GM21360 (cell line): ENCODE data around the gene CR1L.
"Not testable (repeated sequence)": the region's sequence is repeated elsewhere in the genome, so short reads cannot be mapped to it uniquely, and the experiment has no call there.

Experiments
- ATAC-seq: cut with Tn5 transposase; IDR thresholded peaks from one replicate; pipeline ENCODE4 v1.9.1; 2021; ENCODE audit warnings: mild to moderate bottlenecking, moderate library complexity; ENCODE audit not compliant: unreplicated experiment

The CR1L gene

DNA sequence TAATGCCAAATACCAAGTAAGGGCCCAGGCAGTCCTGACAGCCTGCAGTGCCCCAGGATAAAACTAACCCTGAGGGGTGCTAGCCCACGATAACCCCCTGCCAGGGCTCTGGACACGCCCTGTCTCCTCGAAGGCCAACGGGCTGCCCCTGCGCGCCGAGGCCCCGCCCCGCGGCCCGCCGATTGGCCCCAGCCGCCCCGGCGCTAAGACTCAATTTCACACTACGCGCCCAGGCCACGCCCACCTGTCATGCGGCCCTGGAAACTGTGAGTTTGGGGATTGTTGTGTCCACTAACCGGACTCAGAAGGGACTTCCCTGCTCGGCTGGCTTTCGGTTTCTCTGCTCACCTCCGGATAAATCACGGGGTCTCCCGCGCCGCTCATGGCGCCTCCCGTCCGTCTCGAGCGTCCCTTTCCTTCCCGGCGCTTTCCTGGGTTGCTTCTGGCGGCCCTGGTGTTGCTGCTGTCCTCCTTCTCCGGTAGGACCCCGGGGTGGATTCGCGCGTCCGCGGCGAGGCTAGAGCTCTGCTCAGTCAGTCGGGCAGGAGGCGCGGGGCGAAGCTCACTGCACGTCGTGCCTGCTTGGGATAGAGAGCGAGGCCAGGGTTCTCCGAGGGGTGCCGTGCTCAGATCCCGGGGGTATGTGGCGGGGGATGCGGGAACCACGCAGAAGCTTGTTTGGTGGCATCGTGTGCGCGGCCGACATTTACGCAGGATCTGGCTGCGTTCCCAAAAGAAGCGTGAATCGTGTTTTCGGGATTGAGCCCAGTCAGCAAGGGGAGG, at the start of gene CR1L:
Gene CR1L (plus strand): TSS at position 282 of the 783 bp plus-strand sequence. CDS start 101 bp downstream, at position 383.
- no peak for ATAC-seq

DNA sequence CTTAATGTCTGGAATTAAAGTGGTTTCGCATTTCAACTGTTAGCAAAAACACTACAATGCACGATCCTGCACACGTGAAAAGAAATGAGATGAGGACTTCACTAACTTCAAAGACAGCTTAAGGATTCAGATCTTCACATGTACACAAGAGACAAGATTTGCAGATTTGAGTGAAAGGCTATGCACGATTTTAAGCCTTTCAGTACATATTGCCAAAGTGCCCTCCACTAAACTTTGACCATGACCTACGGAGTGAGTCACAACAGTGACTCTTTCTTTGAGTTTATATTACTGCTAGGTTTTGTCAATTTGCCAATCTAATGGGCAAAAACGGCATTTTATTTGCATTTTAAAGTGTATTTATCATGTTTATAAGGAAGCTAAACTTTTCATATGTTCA, 41.2 kb upstream of the CR1L start:
- no peak for ATAC-seq

DNA sequence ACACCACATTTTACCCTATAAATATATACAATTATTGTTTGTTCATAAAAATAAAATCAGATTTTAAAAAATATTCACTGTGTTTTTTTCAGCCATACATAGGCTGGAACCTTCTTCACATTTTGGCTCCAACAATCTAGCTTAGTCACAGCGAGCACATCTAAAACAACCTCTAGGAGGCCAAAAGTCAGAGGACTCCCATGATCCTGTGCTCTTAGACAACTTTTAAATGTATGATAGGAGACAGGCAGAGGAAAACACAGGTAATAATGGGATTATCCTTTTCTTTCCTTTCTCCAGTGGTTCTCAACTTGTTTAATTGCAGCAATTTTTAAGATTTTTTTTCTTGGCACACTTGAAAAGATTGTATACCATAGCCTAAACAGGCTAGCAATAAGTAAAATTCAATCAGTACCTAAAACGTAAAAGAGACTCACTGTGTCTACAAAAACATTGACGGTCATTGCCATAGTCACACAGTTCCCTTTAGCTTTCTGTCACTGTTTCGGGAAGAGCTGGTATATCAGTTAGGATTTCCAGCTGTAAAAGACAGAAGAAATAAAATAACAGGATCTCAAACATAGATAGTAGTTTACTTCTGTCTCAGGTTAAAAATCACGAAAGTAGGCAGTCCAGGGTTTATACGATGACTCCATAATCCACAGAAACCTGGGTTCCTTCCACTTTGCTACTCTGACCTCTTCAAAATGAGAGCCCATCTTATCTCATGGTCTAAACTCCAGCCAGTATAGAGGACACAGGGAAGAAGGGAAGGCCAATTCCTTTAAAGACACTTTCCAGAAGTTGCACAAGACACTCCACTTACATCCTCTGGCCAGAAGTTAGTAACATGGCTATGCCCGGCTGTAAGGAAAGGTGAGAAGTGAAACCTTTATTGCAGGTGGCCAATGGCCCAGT, 39.2 kb upstream of the CR1L start:
- ATAC-seq = no peak

DNA sequence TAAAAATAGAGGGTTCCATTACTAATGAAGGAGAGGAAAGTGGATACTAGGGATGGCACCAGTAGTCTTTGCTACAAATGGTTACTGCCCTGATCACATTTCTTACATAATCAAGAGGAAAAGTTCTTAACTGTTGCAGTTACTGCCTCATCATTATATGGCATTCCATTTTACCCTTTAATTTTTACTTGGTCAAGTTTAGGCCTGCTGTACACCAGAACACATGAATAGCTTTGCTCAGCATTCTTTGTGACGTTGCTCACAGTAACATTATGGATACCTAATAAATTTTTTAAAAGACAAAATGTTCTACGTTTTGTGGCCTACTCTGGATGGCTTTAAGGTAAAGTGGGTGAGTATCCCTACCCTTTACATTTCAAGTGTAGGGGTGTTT, 38.6 kb upstream of the CR1L start:
- ATAC-seq = no peak

DNA sequence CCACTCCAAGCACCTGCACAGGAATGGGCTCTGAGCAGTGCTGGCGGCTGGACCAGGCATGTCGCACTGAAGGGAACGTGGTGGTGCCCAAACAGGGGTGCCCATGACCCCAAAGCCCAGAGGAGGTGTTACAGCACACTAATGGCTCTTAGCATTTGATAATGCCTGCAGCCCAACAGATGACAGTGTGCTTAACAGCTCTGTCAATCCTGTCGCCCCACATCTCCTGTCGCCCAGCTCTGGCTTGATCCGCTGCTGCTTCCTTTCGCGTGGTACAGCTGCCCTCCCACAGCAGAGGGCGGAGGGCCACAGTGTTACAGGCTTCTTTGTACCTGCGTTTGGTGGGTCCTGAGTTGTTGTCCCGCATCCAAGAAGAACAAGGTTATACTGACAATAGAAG, 32.2 kb upstream of the CR1L start:
- ATAC-seq = no peak

DNA sequence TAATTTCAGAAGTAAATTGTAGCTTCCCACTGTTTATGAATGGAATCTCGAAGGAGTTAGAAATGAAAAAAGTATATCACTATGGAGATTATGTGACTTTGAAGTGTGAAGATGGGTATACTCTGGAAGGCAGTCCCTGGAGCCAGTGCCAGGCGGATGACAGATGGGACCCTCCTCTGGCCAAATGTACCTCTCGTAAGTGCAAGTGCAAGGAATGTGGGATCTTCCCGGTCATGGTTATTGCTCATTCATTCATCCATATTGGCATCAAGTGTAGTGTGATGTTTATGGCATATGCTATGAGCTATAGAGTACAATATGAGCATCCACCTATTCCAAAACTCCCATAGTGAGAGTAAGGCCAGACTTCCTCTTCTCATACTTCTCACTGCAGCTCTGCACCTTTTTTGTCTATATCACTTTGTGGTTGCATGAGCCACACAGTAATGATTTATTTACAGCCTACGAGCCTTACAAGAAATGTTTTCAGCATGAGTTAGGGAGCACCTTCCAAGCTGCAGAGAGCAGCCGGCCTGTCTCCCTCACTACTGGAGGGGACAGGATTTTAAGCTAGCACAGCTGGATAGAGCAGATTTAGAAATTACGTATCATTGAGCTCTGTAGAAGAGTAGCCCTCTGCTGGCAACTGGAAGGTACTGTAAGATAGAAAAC, 24.9 kb upstream of the CR1L start:
- ATAC-seq = no peak

DNA sequence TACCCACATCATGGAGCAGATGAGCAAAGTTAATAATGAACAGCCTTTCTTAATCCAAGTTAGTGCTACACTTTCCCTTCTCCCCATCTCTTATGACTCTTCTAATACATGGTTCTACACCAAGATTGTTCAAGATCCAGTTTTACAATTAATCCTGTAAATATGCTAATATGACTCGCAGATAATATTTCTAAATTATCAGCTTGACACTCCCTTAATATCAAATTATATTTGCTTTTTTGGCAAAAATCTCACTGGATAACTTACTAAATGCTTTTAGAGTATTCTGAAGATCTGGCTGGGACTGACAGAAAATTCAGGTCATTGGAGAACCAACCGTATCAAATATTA, 24.4 kb upstream of the CR1L start:
- no peak for ATAC-seq

DNA sequence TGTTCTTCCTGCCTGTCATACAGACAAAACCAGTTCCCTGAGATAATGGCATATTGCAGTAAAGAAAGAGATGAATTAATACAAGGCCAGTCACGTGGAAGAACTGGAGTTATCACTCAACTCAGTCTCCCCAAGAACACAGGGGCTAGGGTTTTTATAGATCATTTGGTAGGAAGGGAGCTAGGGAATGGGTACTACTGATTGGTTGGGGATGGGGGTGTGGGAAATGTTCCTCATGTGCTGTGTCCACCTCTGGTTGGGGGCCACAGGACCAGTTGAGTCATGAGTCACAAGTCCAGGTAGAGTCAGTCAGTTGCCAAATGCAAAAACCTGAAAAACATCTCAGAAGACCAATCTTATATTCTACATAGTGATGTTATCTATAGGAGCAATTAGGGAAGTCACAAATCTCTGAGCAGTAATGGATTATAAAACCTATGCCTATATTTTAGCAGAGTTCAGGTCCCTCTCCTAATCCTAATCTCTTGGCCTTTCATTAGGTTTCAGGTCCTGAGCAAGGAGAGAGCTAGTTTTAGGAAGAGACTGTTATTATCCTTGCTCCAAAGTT, 19.3 kb upstream of the CR1L start:
- not testable (repeated sequence) for ATAC-seq

DNA sequence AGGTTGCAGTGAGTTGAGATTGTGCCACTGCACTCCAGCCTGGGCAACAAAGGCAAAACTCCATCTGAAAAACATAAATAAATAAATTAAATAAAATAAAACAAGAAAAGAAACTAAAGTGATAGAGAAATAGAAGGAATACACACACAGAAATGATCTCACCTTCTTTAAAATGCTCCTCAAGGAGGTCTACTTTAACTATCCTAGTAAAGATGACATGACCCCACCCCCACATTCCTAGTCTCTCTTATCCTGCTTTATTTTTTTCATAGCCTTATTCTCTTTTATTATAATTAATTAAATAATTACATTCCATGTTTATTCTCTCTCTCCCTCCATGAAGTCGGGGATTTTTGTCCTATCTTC, 18.0 kb upstream of the CR1L start:
- no peak for ATAC-seq

DNA sequence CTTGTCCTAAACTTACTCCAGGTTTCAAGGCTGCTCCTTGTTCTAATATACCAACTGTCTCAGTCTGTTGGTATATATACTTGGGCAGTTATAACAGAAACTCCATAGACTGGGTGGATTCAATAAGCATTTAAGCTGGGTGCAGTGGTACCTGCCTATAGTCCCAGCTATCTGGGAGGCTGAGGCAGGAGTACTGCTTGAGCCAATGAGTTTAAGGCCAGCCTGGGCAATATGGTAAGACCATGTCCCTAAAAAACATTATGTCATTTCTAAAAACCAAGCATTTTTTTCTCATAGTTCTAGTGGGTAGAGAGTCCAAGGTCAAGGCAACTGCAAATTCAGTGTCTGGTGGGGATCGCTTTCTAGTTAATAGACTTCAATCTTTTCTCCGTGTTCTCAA, 17.4 kb upstream of the CR1L start:
- no peak for ATAC-seq

DNA sequence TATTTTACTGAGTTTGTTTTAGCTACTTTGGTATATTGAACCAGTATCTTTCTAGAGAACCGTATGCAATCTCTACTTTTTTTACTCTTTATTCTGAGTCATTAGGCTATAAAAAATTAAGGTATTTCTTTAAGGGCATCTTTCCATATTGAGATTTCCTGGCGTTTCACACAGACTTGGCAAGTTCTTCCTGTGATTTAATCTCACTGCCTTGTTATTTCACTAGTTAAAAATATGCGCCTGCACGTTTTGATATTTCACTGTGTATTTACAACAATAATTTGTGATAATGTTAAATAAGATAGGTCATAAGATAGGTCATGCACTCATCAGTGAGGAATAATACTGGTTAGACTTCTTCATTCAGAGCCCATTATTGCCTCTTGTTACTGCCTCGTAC, 16.2 kb upstream of the CR1L start:
- no peak for ATAC-seq

DNA sequence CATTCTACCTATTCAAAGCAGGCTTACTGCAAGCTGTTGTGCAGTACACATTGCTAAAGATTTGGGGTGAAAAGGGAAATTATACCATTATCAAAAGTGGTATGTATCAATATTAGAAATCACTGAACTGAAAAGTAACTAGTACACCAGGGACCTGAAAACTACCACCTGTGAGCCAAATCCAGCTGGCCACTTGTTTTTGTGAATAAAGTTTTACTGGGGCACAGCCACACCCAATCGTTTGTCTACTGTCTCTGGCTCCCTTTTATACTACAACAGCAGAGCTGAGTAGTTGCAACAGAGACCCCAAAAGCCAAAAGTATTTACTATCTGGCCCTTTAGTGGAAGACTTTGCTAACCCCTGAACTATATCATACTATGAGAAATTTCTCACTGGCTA, 13.8 kb upstream of the CR1L start:
- ATAC-seq = no peak

DNA sequence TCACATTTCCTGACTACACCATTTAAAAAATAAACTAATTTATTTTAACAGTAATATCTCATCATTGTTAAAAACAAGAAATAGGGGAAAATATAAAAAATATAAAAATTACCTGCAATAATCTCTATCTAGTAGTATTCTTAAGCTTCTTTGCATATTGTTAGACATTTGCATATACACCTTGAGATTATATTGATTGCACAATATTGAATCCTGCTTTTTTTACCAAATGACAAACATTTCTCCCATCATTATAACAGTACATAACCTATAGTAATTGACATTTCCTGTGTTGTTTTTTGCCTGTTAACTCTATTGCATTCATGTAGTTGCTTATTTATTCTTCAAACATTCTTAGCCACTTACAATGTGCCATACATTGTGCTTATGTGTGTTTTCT, 11.7 kb upstream of the CR1L start:
- ATAC-seq = no peak

DNA sequence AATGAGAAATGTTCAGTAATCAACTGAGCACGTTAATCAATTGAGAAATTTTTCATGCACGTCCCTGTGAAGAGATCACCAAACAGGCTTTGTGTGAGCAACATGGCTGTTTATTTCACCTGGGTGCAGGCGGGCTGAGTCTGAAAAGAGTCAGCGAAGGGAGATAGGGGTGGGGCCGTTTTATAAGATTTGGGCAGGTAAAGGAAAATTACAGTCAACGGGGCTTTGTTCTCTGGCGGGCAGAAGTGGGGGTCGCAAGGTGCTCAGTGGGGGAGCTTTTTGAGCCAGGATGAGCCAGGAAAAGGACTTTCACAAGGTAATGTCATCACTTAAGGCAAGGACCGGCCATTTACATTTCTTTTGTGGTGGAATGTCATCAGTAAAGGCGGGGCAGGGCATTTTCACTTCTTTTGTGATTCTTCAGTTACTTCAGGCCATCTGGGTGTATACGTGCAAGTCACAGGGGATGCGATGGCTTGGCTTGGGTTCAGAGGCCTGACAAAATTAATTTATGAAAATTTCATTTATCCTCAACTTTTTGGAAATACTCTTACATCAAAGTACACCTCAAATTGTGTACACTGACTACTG, 11.1 kb upstream of the CR1L start:
- ATAC-seq = not testable (repeated sequence)

DNA sequence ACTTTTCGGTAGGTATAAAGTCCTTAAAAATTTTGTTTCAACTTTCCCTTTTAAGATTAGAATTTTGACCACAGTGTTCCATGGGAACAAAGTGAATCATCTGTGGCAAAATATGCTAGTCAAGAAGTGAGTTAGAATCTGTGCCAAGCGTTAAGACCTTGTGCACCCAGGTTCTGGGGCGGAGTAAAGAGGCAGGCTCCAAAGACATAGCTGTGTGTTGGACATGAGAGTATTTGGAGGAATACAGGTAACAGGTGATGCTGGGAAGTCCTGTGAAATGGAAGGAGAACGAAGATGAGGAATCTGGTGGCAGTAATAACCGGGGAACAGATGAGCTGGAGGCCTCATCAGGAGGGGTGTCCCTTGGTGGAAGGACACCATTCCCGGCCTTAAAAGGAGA, 10.6 kb upstream of the CR1L start:
- not testable (repeated sequence) for ATAC-seq

DNA sequence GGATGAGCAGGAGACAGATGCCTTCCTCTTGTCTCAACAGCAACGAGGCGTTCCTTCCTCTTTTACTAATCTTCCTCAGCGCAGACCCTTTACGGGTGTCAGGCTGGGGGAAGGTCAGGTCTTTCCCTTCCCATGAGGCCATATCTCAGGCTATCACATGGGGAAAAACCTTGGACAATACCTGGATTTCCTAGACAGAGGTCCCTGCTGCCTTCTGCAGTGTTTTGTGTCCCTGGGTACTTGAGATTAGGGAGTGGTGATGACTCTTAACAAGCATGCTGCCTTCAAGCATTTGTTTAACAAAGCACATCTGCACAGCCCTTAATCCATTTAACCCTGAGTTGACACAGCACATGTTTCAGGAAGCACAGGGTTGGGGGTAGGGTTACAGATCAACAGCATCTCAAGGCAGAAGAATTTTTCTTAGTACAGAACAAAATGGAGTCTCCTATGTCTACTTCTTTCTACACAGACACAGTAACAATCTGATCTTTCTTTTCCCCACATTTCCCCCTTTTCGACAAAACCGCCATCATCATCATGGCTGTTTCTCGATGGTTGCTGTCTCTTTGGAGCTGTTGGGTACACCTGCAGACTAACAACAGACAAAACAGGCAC, 9.3 kb upstream of the CR1L start:
- not testable (repeated sequence) for ATAC-seq

DNA sequence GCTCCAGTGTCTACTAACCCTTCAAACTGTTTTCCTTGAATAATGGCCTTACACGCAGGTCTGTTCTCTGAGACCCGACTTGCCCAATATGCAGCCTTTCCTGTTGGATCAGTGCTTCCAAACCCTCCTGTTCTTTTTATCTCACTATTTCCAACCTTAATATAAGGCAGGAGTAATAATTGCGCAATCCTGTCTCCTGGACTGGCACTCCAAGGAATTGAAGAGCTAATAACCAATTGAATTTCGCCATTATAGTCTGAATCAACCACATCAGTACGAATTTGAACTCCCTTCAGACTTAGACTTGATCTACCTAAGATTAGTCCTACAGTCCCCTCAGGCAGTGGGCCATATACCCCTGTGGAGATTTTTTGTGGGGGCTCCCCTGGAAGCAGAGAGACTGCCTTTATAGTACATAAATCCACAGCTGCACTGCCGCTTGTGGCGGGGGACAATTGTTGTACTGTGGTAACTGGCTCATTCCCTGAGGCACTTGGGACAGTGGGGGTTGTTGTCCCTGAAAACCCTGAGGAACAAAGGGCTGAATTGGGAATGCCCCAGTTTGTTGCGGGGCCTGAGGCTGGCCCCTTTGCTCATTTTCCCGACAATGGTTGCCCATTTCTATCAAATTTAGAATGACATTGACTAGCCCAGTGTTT, 6.3 kb upstream of the CR1L start:
- not testable (repeated sequence) for ATAC-seq

DNA sequence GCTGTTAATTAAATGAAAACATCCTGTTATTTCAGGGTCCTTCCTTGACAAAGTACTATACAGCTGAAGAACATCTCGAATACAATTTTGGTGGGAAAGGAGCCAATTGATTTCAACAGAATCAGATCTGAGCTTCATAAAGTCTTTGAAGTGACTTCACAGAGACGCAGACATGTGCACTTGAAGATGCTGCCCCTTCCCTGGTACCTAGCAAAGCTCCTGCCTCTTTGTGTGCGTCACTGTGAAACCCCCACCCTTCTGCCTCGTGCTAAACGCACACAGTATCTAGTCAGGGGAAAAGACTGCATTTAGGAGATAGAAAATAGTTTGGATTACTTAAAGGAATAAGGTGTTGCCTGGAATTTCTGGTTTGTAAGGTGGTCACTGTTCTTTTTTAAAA, 5.6 kb upstream of the CR1L start:
- ATAC-seq = not testable (repeated sequence)

DNA sequence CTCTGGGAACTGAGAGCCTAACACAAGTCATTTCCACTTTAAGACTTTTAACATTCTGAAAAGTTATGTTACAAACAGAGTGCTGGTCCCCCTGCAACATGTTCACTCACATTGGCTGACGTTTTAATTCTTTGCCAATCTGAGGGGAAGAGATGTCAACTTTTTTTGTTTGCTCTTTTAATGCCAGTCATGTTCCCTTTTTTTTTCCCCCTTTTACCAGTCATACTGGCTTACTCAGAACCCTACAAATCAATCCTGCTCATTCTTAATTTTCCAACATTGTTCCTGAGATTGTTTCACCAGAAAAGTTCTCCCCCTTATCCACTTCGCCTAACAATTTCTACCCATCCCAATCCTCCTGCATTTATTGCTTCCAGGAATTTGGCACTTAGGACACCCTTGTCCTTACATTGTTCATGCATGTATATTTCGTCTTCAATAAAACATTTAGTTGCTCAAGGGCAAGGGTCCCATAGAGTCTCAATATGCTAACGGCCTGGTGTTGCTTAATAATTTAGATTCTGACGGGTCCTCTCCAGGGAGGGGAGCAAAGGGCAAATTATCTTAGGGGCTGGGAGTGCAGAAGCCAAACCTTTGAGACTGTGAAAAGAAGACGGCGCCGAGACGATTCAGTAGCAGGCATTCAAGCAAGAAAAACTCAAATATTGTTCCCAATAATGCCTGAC, 624 bp upstream of the CR1L start:
- no peak for ATAC-seq
